ENCODE measurements around the gene KCTD10. TPM values are rescaled to one million over a fixed set of nuclear protein-coding genes. Genes with fewer than 3 reads are reported as not detected.

Gene KCTD10
- total and polyA plus RNA-seq, 7 donors = 7.4 to 21.8 (median 16.0) TPM

- Histone ChIP-seq H3K27me3 (ENCODE audit: insufficient read depth in 3 of 3, low read length in 2 of 3) (no peaks in the 10 kb centered on the region), H3K36me3 (ENCODE audit: insufficient read depth in 1 of 2, low read depth in 1 of 2) (no peaks in the 10 kb centered on the region), H3K4me3 (no peak overlapping the region), H3K4me1 (peaks cover 11% of the 10 kb centered on the region), H3K27ac (no peak overlapping the region), H3K9me3 (no peaks in the 10 kb centered on the region)
- TF ChIP-seq CTCF (IDR thresholded peaks at IDR 0.05) = no peak
- WGBS, 3 donors = 75 to 84% (median 77%) methylated on average over 7 of the region's 7 CpGs
- ATAC-seq (no peak), DNase-seq (no peak)
- intact Hi-C loops (cut with DNase I) = loop anchor here in 1 of 2 donors (5.0 to 10.0 kb wide), 2 partner anchors 43 to 180 kb away; partner anchors contain the start of genes KCTD10 and UBE3B
Observed at GRCh38 chr12:109434582-109434981, 42.5 kb downstream of the KCTD10 start.

GRCh38 chr12:109433618-109434017 lies 43.5 kb downstream of the KCTD10 start:
- Histone ChIP-seq H3K36me3 (ENCODE audit: insufficient read depth in 1 of 2, low read depth in 1 of 2) (no peaks in the 10 kb centered on the region), H3K4me1 (peaks cover 11% of the 10 kb centered on the region), H3K9me3 (no peaks in the 10 kb centered on the region), H3K27ac (no peak overlapping the region), H3K4me3 (no peak overlapping the region), H3K27me3 (ENCODE audit: insufficient read depth in 3 of 3, low read length in 2 of 3) (no peaks in the 10 kb centered on the region)
- TF ChIP-seq CTCF (IDR thresholded peaks at IDR 0.05) = no peak
- ATAC-seq = peak in 3 of 4 donors; percentile 17 to 59 (median 43)
- intact Hi-C loops (cut with DNase I) = loop anchor here in 1 of 2 donors (2.0 to 10.0 kb wide), 3 partner anchors 25 to 181 kb away; partner anchors contain the start of genes KCTD10 and UBE3B
- DNase-seq = peak in 1 of 2 donors; percentile 31
- 50 to 72% (median 64%) methylated on average over 4 of the region's 4 CpGs for WGBS, 3 donors

- Histone ChIP-seq H3K4me3 (peak overlapping the region; percentile 4), H3K27ac (no peak overlapping the region)
- TF ChIP-seq CTCF (IDR thresholded peaks at IDR 0.05) = peak; percentile 69
Observed at GRCh38 chr12:109432842-109433304, 44.2 kb downstream of the KCTD10 start.

GRCh38 chr12:109432431-109432830 lies 44.7 kb downstream of the KCTD10 start:
- Histone ChIP-seq H3K36me3 (ENCODE audit: insufficient read depth in 1 of 2, low read depth in 1 of 2) (no peaks in the 10 kb centered on the region), H3K27ac (no peak overlapping the region), H3K9me3 (no peaks in the 10 kb centered on the region), H3K4me3 (peak overlapping the region; percentile 4), H3K4me1 (peaks cover 11% of the 10 kb centered on the region), H3K27me3 (ENCODE audit: insufficient read depth in 3 of 3, low read length in 2 of 3) (no peaks in the 10 kb centered on the region)
- ATAC-seq = no peak
- no peak for DNase-seq
- TF ChIP-seq CTCF (IDR thresholded peaks at IDR 0.05) = no peak
- WGBS, 3 donors = 59 to 65% (median 61%) methylated on average over 6 of the region's 6 CpGs
- intact Hi-C loops (cut with DNase I) = loop anchor here in 1 of 2 donors (2.0 to 10.0 kb wide), 3 partner anchors 26 to 182 kb away; partner anchors contain the start of genes KCTD10 and UBE3B

More at GRCh38 chr12:109432842-109433304, 44.2 kb downstream of the KCTD10 start:
- no peaks in the 10 kb centered on the region for H3K9me3 ChIP-seq
- peaks cover 11% of the 10 kb centered on the region for H3K4me1 ChIP-seq
- peak; percentile 84 to 90 for DNase-seq
- no peaks in the 10 kb centered on the region for H3K27me3 ChIP-seq (ENCODE audit: insufficient read depth in 3 of 3, low read length in 2 of 3)
- WGBS, 3 donors = 20 to 23% (median 21%) methylated on average over 14 of the region's 14 CpGs
- ATAC-seq = peak; percentile 60 to 83 (median 72)
- intact Hi-C loops (cut with DNase I) = loop anchor here in 1 of 2 donors (2.0 to 10.0 kb wide), 3 partner anchors 26 to 182 kb away; partner anchors contain the start of genes KCTD10 and UBE3B
- no peaks in the 10 kb centered on the region for H3K36me3 ChIP-seq (ENCODE audit: insufficient read depth in 1 of 2, low read depth in 1 of 2)
